MCF 10A (cell line): ENCODE results near the gene SLC17A2. TPM values are rescaled to one million over a fixed set of nuclear protein-coding genes. Genes with fewer than 3 reads are reported as not detected.

Source experiments
- Bru-seq: library from RNA; stranded (reverse); fragments of 400-500 nt; gene quantifications from one replicate; lab custom pipeline; 2021; lab: Mats Ljungman, UMichigan
- BruChase-seq, 2 experiments: library from RNA; stranded (reverse); fragments of 400-500 nt; gene quantifications; one replicate each; lab custom pipeline; 2021; lab: Mats Ljungman, UMichigan
- BruUV-seq: library from RNA; stranded (reverse); fragments of 400-500 nt; replicated peaks from 2 replicates; lab custom pipeline; 2021; lab: Mats Ljungman, UMichigan
- CTCF ChIA-PET: fragments of 300-600 bp; sonication (Branson Sonifier 250); formaldehyde crosslinking; extraction: SDS; loops from one replicate; lab custom pipeline; 2021; ENCODE audit warnings: antibody characterized with exemption, inconsistent platforms; lab: Yijun Ruan, JAX
- POLR2A ChIA-PET: fragments of 300-600, 350-650 bp; sonication (Branson Sonifier 250); formaldehyde crosslinking; extraction: SDS; loops from one replicate; lab custom pipeline; 2020; ENCODE audit warnings: antibody characterized with exemption, inconsistent platforms; lab: Yijun Ruan, JAX
- DNase-seq: peaks from one replicate; pipeline ENCODE4 v3.0.0-alpha.2; 2018; ENCODE audit not compliant: unreplicated experiment
- H3K27ac Mint-ChIP-seq: one replicate; pipeline ENCODE4 v1.8.0; 2022; ENCODE audit warnings: mild to moderate bottlenecking, low read depth, mixed read lengths; ENCODE audit not compliant: unreplicated experiment
- H3K27me3 Mint-ChIP-seq: one replicate; pipeline ENCODE4 v1.8.0; 2022; ENCODE audit warnings: mixed read lengths; ENCODE audit not compliant: insufficient read depth, unreplicated experiment
- H3K36me3 Mint-ChIP-seq: one replicate; pipeline ENCODE4 v1.8.0; 2022; ENCODE audit warnings: mild to moderate bottlenecking, moderate library complexity, mixed read lengths; ENCODE audit not compliant: insufficient read depth, unreplicated experiment
- H3K4me1 Mint-ChIP-seq: one replicate; pipeline ENCODE4 v1.8.0; 2022; ENCODE audit warnings: mixed read lengths; ENCODE audit not compliant: insufficient read depth, unreplicated experiment
- H3K4me3 Mint-ChIP-seq: one replicate; pipeline ENCODE4 v1.8.0; 2022; ENCODE audit warnings: mild to moderate bottlenecking, moderate library complexity, mixed read lengths; ENCODE audit not compliant: unreplicated experiment
- H3K9me3 Mint-ChIP-seq: one replicate; pipeline ENCODE4 v1.8.0; 2022; ENCODE audit warnings: mixed read lengths; ENCODE audit not compliant: unreplicated experiment
- intact Hi-C: fragments of 100-400 bp; cut with micrococcal nuclease; formaldehyde crosslinking; loops from 2 replicates; pipeline ENCODE4 v1.14.1; 2022
- long read RNA-seq: library from polyadenylated mRNA; stranded (forward); transcript quantifications from one replicate; pipeline ENCODE4 v2.0.0, GENCODE V29; 2022
- total RNA-seq: library from RNA; stranded (reverse); gene quantifications from 2 replicates; pipeline ENCODE4 v1.2.3, GENCODE V29; 2022
- TF ChIP-seq, protein P1 (sequence below): fragments of 200-600 bp; IDR thresholded peaks from one replicate; pipeline ENCODE4 v1.8.0; 2022; ENCODE audit warnings: antibody characterized with exemption, mild to moderate bottlenecking; ENCODE audit not compliant: unreplicated experiment

The SLC17A2 gene, protein sequence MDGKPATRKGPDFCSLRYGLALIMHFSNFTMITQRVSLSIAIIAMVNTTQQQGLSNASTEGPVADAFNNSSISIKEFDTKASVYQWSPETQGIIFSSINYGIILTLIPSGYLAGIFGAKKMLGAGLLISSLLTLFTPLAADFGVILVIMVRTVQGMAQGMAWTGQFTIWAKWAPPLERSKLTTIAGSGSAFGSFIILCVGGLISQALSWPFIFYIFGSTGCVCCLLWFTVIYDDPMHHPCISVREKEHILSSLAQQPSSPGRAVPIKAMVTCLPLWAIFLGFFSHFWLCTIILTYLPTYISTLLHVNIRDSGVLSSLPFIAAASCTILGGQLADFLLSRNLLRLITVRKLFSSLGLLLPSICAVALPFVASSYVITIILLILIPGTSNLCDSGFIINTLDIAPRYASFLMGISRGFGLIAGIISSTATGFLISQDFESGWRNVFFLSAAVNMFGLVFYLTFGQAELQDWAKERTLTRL
- total RNA-seq (not detected in 2 replicates), Bru-seq, nascent RNA (not detected), BruChase-seq, experiment 1, labeled RNA remaining after a 6-hour chase (not detected), BruChase-seq, experiment 2, labeled RNA remaining after a 2-hour chase (not detected)
- long read RNA-seq: 0 reads

DNA sequence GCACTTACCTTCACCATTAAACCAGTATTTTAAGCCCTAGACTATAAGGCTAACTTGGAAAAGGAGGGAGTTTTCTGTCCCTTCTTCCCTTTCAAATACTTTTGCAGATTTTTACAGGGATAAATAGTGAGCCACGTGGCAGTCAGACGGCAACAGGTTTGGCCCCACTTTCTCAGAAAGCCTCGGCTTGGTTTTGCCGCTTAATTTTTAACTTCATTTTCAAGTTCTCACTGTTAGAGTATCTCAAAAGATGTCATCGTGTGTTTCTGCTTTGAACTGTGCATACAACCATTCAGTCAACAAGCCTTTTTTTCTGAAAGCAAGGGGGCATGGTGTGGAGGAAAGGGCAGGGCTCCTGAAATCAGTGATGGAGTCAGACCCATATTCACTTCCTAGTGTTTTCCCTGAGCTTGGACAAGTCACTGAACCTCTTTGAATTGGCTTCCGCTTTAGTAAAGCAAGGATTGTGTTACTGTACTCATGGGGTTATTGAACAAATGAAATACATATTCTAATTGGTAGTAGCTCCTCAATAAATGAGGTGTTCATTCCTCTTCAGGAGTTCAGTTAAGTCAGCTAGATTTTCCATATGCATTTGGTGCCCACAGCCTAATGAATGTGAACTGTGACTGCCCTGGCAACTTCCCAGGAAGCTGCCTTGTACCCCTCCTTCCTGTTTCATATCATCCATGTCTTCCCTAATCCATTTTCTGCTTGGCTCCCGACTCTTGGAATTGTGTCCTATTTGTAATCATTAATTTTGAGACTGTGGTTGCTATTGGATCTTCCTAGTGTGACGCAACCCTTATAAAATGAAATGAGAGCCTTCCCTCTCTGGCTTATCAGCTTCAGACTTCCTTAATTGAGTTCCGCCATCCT lies at the start of gene SLC17A2:
Gene SLC17A2 (minus strand): TSS at position 160 of the 879 bp plus-strand sequence. CDS start 4,895 bp downstream, outside the sequence.
- DNase-seq: no peak
- CTCF ChIA-PET: no interaction called here
- H3K27me3 Mint-ChIP-seq: no peaks in the 10 kb centered on the region
- H3K27ac Mint-ChIP-seq: no peak within 1 kb of the TSS
- POLR2A ChIA-PET: no interaction called here
- TF ChIP-seq, protein P1, sequence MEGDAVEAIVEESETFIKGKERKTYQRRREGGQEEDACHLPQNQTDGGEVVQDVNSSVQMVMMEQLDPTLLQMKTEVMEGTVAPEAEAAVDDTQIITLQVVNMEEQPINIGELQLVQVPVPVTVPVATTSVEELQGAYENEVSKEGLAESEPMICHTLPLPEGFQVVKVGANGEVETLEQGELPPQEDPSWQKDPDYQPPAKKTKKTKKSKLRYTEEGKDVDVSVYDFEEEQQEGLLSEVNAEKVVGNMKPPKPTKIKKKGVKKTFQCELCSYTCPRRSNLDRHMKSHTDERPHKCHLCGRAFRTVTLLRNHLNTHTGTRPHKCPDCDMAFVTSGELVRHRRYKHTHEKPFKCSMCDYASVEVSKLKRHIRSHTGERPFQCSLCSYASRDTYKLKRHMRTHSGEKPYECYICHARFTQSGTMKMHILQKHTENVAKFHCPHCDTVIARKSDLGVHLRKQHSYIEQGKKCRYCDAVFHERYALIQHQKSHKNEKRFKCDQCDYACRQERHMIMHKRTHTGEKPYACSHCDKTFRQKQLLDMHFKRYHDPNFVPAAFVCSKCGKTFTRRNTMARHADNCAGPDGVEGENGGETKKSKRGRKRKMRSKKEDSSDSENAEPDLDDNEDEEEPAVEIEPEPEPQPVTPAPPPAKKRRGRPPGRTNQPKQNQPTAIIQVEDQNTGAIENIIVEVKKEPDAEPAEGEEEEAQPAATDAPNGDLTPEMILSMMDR: no peak
- intact Hi-C loops: no loop called here
- H3K36me3 Mint-ChIP-seq: no peaks in the 10 kb centered on the region
- no peaks in the 10 kb centered on the region for H3K4me1 Mint-ChIP-seq
- no peak within 1 kb of the TSS for H3K4me3 Mint-ChIP-seq
- no peaks in the 10 kb centered on the region for H3K9me3 Mint-ChIP-seq
- BruUV-seq: no TSS peak

DNA sequence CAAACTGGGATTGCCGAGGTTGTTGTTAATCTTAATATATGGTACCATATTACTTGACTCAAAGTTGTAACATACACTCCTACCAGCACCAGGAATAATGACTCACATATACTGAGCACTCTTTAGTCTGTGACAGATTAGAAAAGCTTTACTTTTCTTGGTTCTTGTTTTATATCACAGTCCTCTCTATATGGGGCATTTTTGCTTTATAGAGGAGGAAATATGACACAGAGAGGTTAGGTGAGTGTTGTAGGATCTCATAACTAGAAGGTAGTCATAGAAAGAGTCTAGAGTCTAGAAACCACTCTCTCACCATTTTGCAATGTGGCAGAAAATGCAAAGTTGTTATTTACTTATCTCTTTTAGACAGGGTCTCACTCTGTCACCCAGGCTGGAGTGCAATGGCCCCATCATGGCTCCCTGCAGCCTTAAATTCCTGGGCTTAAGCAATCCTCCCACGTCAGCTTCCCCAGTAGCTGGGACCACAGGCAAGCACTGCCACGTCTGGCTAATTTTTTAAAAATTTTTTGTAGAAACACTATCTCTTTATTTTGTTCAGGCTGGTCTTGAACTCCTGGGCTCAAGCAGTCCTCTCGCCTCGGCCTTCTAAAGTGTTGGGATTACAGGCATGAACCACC lies 45.6 kb upstream of the SLC17A2 start:
- no peak overlapping the region for H3K27ac Mint-ChIP-seq
- H3K27me3 Mint-ChIP-seq: no peaks in the 10 kb centered on the region
- peaks cover 10% of the 10 kb centered on the region for H3K4me1 Mint-ChIP-seq
- ChIA-PET POLR2A (interaction anchor here (0.5 to 3.5 kb wide), 3 partner anchors 13 to 50 kb away, joined by 3 to 13 read pairs (median 5); partner anchors contain the start of gene TRIM38), CTCF (interaction anchor here (3.0 kb wide), 1 partner anchor 16 kb away, joined by 14 read pairs; no protein-coding TSS in a partner anchor)
- BruUV-seq: no TSS peak
- no peak for DNase-seq
- no peaks in the 10 kb centered on the region for H3K9me3 Mint-ChIP-seq
- intact Hi-C loops: no loop called here
- no peak overlapping the region for H3K4me3 Mint-ChIP-seq
- H3K36me3 Mint-ChIP-seq: peaks cover 78% of the 10 kb centered on the region
- TF ChIP-seq, protein P1: no peak

DNA sequence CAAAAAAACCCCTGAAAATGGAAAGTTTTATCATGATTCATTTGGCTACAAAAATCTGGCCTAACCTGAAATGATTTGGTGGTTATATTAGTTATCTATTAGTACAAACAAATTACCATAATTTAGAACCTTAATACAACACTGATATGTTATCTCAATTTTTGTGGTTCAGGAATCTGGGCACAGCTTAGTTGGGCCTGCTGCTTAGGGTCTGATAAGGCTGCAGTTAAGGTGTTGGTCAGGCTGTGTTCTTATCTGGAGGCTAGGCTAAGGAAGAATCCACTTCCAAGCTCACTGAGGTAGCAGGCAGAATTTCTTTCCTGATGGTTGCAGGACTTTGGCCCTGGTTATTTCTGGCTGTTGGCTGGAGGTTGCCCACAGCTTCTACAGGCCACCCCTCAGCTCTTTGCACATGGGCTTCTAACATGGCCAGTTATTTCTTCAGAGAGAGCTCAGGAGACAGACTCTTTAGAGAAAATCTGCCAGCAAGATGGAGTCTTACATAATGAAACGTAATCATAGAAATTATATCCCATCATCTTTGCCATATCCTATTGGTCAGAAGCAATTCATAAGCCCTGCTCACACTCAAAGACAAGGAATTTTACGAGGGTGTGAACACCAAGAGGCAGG lies 43.5 kb upstream of the SLC17A2 start:
- ChIA-PET POLR2A (interaction anchor here (0.8 to 3.5 kb wide), 4 partner anchors 11 to 82 kb away, joined by 3 to 21 read pairs (median 8); partner anchors contain the start of gene TRIM38), CTCF (interaction anchor here (0.6 to 2.6 kb wide), 3 partner anchors 9 to 29 kb away, joined by 3 to 14 read pairs (median 3); no protein-coding TSS in a partner anchor)
- Mint-ChIP-seq H3K36me3 (peaks cover 83% of the 10 kb centered on the region), H3K9me3 (no peaks in the 10 kb centered on the region), H3K27ac (no peak overlapping the region), H3K27me3 (no peaks in the 10 kb centered on the region), H3K4me3 (no peak overlapping the region), H3K4me1 (peaks cover 24% of the 10 kb centered on the region)
- DNase-seq: no peak
- TF ChIP-seq, protein P1: no peak
- intact Hi-C loops: no loop called here
- no TSS peak for BruUV-seq
